ENCODE results near the gene VAT1L.
"Not testable (repeated sequence)": the region's sequence is repeated elsewhere in the genome, so short reads cannot be mapped to it uniquely, and the experiment has no call there.

DNA sequence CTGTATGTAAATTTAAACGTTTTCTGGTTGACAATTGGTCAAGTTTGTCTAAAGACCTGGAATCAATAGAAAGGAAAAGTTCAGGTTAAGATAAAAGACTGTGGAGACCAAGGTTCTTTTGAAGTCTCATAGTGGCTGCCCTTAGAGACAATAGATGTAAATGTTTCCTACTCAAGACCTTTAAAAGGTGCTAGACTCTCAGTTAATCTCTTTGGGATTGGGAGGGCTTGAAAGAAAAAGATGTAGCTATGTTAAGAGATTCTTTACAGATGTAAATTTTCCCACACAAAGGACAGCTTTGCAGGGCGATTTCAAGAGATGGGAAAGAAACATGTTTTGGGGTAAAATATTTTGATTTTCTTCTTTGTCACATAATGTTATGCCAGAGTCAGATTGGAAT is 204.0 kb downstream of the VAT1L start:
- TF ChIP-seq, protein P1, sequence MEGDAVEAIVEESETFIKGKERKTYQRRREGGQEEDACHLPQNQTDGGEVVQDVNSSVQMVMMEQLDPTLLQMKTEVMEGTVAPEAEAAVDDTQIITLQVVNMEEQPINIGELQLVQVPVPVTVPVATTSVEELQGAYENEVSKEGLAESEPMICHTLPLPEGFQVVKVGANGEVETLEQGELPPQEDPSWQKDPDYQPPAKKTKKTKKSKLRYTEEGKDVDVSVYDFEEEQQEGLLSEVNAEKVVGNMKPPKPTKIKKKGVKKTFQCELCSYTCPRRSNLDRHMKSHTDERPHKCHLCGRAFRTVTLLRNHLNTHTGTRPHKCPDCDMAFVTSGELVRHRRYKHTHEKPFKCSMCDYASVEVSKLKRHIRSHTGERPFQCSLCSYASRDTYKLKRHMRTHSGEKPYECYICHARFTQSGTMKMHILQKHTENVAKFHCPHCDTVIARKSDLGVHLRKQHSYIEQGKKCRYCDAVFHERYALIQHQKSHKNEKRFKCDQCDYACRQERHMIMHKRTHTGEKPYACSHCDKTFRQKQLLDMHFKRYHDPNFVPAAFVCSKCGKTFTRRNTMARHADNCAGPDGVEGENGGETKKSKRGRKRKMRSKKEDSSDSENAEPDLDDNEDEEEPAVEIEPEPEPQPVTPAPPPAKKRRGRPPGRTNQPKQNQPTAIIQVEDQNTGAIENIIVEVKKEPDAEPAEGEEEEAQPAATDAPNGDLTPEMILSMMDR (IDR thresholded peaks at IDR 0.05): not testable (repeated sequence)
- not testable (repeated sequence) for TF ChIP-seq POLR2AphosphoS5 (IDR thresholded peaks at IDR 0.05); POLR2A (IDR thresholded peaks at IDR 0.05; ENCODE audit: low read depth); EP300 (IDR thresholded peaks at IDR 0.05)
